CD4-positive, alpha-beta T cell treated with Interferon gamma for 1 hour (primary cell): ENCODE measurements around the gene MMAB.

Experiments used
- DNase-seq: peaks from one replicate; pipeline ENCODE4 v3.0.0-alpha.2; 2020

Gene MMAB

DNA sequence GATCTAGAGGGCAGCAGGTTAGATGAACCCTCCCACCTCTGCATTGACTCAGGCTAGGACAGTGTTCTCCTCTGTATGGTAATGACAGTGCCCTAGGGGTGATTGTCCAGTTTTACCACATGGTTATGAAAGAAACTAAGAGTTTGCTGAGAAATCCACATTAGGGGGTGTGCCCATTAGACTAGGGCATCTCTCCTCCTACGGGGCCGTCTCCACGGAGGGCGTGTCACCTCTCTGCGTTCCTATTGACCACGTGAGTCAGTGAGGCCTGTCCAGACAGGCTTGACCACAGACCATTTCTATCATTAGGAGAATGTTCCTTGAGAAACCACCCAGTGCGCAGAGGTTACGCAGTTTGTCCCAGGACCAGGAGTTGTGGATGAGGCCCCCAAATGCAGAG, 8.6 kb upstream of the MMAB start:
- DNase-seq = no peak

GRCh38 chr12:109581334-109581691, 8.0 kb upstream of the MMAB start:
- no peak for DNase-seq

GRCh38 chr12:109580684-109581333, 7.5 kb upstream of the MMAB start:
- no peak for DNase-seq

DNA sequence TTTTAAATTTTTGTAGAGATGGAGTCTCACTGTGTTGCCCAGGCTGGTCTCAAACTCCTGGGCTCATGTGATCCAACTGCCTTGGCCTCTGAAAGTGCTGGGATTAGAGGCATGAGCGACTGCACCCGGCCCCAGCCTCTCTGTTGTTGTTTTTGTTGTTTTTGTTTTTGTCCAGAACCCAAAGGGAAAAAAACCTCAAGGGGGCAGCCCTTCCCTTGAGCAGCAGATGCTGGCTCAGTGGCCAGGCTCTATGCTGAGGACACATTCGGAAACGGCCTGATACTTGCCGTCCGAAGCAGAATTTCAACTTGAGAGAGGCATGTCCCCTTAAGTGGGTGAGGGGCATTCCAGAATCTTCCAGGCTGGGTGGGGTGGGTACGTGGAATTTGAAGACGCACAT, 7.0 kb upstream of the MMAB start:
- no peak for DNase-seq

DNA sequence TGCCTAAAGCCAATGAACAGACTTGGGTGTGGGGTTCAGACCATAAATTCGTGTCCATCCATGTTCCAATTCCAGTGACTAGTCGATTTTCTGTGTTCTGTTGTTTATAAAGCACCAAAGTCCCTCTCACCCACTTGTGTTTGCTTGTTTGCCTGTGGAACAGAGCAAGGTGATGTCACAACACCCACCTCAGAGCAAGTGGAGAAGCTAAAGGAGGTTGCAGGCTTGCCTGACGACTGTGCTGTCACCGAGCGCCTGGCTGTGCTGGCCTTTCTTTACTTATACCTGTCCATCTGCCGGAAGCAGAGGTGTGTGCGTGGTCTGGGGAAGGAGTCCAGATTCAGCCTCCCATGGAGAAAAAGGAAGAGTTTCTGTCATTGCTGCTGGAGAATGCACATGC, 6.3 kb upstream of the MMAB start:
- DNase-seq = no peak

- DNase-seq = no peak
These were observed 5.1 kb upstream of the MMAB start for GRCh38 chr12:109578330-109578927.

DNA sequence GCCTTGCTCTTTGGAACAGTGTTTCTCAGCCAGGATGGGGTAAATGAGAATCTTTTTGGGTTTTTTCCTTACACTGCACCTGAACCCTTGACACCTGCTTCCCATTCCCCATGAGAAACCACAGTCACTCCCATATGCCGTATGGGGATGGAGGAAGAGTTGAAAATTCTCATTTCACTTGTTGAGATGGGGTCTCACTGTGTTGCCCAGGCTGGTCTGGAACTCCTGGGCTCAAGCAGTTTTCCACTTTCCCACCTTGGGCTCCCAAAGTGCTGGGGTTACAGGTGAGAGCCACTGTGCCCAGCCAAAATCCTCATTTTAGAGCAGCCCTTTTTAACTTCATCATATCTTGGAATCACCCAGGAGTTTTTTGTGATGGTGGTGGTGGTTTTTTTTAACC, 4.0 kb upstream of the MMAB start:
- no peak for DNase-seq

GRCh38 chr12:109575683-109576082, 2.4 kb upstream of the MMAB start:
- no peak for DNase-seq

DNA sequence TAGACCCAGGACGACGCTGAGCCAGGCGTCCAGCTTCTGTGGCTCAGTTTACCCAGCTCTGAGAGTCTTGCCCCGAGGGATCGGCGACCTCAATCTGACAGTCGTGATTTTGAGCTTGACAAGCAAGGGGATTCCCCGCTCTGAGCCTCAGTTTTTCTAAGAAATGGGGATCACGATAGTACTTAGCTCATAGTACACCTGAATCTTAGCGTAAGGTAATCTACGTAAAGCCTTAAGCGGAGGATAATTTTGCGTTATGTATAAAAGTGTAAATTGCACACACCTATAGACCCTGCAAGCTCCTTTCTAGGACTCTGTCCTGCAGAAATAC, 575 bp upstream of the MMAB start:
- DNase-seq = no peak

GRCh38 chr12:109572506-109572845, 828 bp downstream of the MMAB start:
- no peak for DNase-seq

GRCh38 chr12:109571773-109572505, 1.4 kb downstream of the MMAB start:
- DNase-seq = no peak

GRCh38 chr12:109568486-109568885, 4.8 kb downstream of the MMAB start:
- no peak for DNase-seq

DNA sequence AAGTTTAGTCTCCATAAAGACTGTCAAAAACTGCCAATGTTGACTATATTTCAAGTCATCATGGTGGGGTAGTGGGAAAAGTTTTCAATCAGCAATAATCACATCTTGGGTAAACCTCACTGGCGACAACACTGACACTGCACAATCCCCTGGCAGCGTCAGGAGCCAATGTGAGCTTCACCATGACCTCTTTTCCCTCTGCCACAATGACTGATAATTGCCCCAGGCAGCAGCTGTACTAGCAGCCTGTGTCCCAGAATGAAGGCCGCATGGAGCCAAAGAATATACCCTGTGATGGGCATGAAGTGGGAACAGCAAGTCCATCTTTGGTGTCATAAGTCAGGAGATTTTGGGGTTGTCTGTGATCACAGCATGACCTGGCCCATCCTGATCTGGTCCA, 5.3 kb downstream of the MMAB start:
- no peak for DNase-seq

GRCh38 chr12:109567296-109567695, 6.0 kb downstream of the MMAB start:
- no peak for DNase-seq

- DNase-seq = no peak
These were observed 6.9 kb downstream of the MMAB start for GRCh38 chr12:109566424-109566823.

DNA sequence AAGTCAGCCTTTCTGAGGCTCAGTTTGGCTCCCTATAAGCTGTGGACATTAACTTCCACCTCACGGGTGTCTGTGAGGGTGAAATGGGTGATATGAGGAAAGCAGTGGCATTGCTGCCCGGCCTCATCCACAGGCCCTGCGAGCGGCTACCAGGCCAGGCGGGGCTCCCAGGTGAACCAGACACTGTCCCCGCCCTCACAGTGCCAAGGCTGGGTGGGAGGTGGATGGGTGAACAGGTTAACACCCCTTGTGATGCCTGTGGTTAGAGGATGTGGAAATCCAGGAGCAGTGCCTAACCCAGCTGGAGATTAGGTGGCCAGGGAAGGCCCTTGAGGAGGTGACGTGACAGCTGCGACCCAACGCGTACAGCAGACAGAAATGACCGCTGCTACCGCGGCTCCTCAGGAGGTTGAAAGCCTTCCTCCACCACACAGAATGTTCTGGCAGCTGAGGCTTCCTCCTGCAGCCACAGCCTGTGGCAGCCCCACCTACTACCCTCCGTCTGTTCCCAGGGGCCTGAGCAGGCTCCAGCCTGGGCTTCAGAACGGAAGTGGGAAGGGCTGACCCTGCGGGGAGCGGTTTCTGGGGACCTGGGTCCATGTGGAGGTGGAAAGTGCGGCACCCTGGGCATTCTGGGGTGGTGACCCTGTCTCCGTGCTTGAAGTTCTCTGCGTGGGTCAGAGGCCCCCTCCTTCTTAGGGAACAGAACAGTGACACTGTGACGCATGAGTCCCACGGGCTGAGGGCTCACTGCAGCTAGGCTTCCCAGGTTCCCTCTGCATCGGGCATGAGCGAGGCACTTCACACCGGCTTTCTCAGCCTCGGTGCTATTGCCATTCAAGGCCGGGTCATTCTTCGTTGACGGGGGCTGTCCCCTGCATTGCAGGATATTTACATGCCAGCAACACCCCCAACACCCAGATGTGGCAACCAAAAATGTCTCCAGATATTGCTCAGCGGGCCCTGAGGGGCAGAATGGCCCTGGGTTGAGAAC, 9.7 kb downstream of the MMAB start:
- no peak for DNase-seq

DNA sequence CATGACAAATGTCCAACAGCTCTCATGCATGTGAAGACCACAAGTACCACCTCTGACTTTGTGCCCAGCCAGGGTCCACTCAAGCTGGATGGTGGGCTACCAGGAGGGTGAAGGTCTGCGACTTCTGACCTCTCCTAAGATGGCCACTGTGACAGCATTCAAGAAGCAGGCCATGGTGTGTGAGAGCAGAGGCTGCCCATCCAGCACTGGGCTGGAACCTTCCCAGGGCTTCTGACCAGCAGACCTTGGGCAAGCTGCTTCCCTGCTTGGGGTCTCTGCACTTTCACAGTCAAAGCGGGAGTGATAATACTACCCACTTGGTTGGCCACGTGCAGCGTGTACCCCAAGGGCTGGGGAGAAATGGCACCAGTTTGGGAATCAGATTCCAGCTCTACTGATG, 10.4 kb downstream of the MMAB start:
- DNase-seq = no peak

- DNase-seq = no peak
These were observed 11.6 kb downstream of the MMAB start for GRCh38 chr12:109561711-109562030.

DNA sequence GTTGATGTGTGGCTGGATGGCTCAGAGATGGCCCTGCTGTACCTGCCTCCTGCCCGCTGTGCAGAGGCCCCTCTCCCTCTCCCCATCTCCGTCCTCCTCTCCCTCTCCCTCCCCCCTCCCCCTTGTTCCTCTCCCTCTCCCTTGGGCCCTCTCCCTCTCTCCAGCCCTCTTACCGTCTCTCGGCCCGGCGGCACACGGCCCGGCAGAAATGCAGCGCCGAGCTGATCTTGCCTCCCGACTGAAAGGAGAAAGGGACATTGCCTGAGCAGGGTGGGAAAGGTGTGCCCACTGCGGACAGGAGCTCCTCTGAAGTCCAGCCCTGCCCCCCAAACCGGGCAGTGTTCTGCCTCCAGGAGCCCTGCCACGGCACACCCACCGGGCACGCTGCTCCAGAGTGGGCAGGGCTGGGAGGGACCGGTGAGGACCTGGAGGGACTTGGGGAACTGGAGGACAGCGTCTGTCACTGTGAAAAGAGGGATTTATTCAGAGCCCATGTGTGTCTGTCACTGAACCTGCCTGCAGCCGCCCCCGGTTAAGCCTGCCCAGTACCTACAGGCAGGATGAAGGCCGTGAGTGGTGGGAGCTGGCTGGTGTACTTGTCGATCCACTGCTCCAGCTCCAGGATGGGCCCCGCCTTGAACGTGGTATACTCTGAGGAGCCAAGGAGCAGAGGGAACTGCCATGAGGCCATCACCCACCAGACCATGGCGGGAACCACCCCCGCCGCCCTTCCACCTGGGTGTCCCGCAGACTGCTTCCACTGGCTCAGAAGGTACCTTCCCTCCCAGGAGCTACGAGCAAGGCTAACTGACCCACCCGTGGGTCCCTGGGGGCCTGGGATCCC, 12.2 kb downstream of the MMAB start:
- DNase-seq = no peak

GRCh38 chr12:109559601-109560000, 13.7 kb downstream of the MMAB start:
- no peak for DNase-seq

- no peak for DNase-seq
These were observed 14.2 kb downstream of the MMAB start for GRCh38 chr12:109559200-109559505.

- no peak for DNase-seq
These were observed 14.7 kb downstream of the MMAB start for GRCh38 chr12:109558374-109559199.
